NOMO-1 treated with dmso at 0.1 percent for 144 hours (cell line): ENCODE results near the gene LIMS1.
"Not testable (repeated sequence)": the region's sequence is repeated elsewhere in the genome, so short reads cannot be mapped to it uniquely, and the experiment has no call there.

Experiments used
- DNase-seq: peaks from one replicate; lab custom pipeline; 2025; ENCODE audit not compliant: unreplicated experiment; lab: John Stamatoyannopoulos, UW

The LIMS1 gene

GRCh38 chr2:108632332-108633160 lies 98.3 kb downstream of the LIMS1 start:
- no peak for DNase-seq

- DNase-seq: no peak
Measured at GRCh38 chr2:108633409-108633808, 99.1 kb downstream of the LIMS1 start.

GRCh38 chr2:108634011-108634410 lies 99.7 kb downstream of the LIMS1 start:
- no peak for DNase-seq

GRCh38 chr2:108634576-108635160 lies 100.4 kb downstream of the LIMS1 start:
- DNase-seq: no peak

- DNase-seq: no peak
Measured at GRCh38 chr2:108635630-108636354, 101.5 kb downstream of the LIMS1 start.

- DNase-seq: no peak
Measured at GRCh38 chr2:108637304-108637669, 103.0 kb downstream of the LIMS1 start.

GRCh38 chr2:108640731-108641130 lies 106.5 kb downstream of the LIMS1 start:
- no peak for DNase-seq

GRCh38 chr2:108641756-108642155 lies 107.5 kb downstream of the LIMS1 start:
- no peak for DNase-seq

- DNase-seq: no peak
Measured at GRCh38 chr2:108643261-108643849, 109.1 kb downstream of the LIMS1 start.

GRCh38 chr2:108643862-108644261 lies 109.6 kb downstream of the LIMS1 start:
- DNase-seq: not testable (repeated sequence)

- DNase-seq: not testable (repeated sequence)
Measured at GRCh38 chr2:108644446-108644845, 110.2 kb downstream of the LIMS1 start.

GRCh38 chr2:108648796-108649195 lies 114.5 kb downstream of the LIMS1 start:
- not testable (repeated sequence) for DNase-seq

- DNase-seq: not testable (repeated sequence)
Measured at GRCh38 chr2:108650465-108650864, 116.2 kb downstream of the LIMS1 start.

GRCh38 chr2:108651468-108651867 lies 117.2 kb downstream of the LIMS1 start:
- not testable (repeated sequence) for DNase-seq

GRCh38 chr2:108652187-108652931 lies 118.1 kb downstream of the LIMS1 start:
- peak; percentile 80 for DNase-seq

GRCh38 chr2:108653425-108653824 lies 119.2 kb downstream of the LIMS1 start:
- DNase-seq: not testable (repeated sequence)

GRCh38 chr2:108653849-108654248 lies 119.6 kb downstream of the LIMS1 start:
- not testable (repeated sequence) for DNase-seq

GRCh38 chr2:108654521-108655125 lies 120.4 kb downstream of the LIMS1 start:
- DNase-seq: not testable (repeated sequence)

GRCh38 chr2:108655270-108655669 lies 121.0 kb downstream of the LIMS1 start:
- not testable (repeated sequence) for DNase-seq

GRCh38 chr2:108656282-108656681 lies 122.0 kb downstream of the LIMS1 start:
- DNase-seq: not testable (repeated sequence)
